ENCODE measurements around the gene HOXA5.

HOXA5 gene

GRCh38 chr7:27116031-27116961 is 27.2 kb downstream of the HOXA5 start:
- TF ChIP-seq REST (IDR thresholded peaks at IDR 0.05; ENCODE audit: insufficient replicate concordance, low read depth), result no peak
- TF ChIP-seq POLR2AphosphoS5 (IDR thresholded peaks at IDR 0.05; ENCODE audit: low read depth), result no peak
- TF ChIP-seq GABPA (IDR thresholded peaks at IDR 0.05; ENCODE audit: low read depth), result no peak
- TF ChIP-seq SPI1 (IDR thresholded peaks at IDR 0.05; ENCODE audit: borderline replicate concordance, low read depth), result no peak
- no peak for TF ChIP-seq CTCF (IDR thresholded peaks at IDR 0.05; ENCODE audit: insufficient read depth, low read length)
- Histone ChIP-seq H3K4me3 (replicated peaks; ENCODE audit: insufficient read depth, low read length) (no peak overlapping the region), H3K27ac (replicated peaks) (no peak overlapping the region), H3K27me3 (ENCODE audit: insufficient read depth, poor library complexity, severe bottlenecking) (peaks cover 3% of the 10 kb centered on the region)
- no peak for DNase-seq (ENCODE audit: low read depth in 1 of 2, low spot score in 1 of 2)

GRCh38 chr7:27115221-27116026 is 28.1 kb downstream of the HOXA5 start:
- no peak overlapping the region for H3K27ac ChIP-seq (replicated peaks)
- DNase-seq (ENCODE audit: low read depth in 1 of 2, low spot score in 1 of 2), result no peak
- H3K4me3 ChIP-seq (replicated peaks; ENCODE audit: insufficient read depth, low read length), result no peak overlapping the region
- no peak for TF ChIP-seq REST (IDR thresholded peaks at IDR 0.05; ENCODE audit: insufficient replicate concordance, low read depth)
- no peak for TF ChIP-seq SPI1 (IDR thresholded peaks at IDR 0.05; ENCODE audit: borderline replicate concordance, low read depth)
- TF ChIP-seq CTCF (IDR thresholded peaks at IDR 0.05; ENCODE audit: insufficient read depth, low read length), result no peak
- no peak for TF ChIP-seq POLR2AphosphoS5 (IDR thresholded peaks at IDR 0.05; ENCODE audit: low read depth)
- no peak for TF ChIP-seq GABPA (IDR thresholded peaks at IDR 0.05; ENCODE audit: low read depth)
- peaks cover 3% of the 10 kb centered on the region for H3K27me3 ChIP-seq (ENCODE audit: insufficient read depth, poor library complexity, severe bottlenecking)

GRCh38 chr7:27114881-27115220 is 28.6 kb downstream of the HOXA5 start:
- Histone ChIP-seq H3K27me3 (ENCODE audit: insufficient read depth, poor library complexity, severe bottlenecking) (peaks cover 3% of the 10 kb centered on the region), H3K27ac (replicated peaks) (no peak overlapping the region), H3K4me3 (replicated peaks; ENCODE audit: insufficient read depth, low read length) (no peak overlapping the region)

More at GRCh38 chr7:27114881-27115220, 28.6 kb downstream of the HOXA5 start:
- TF ChIP-seq CTCF (IDR thresholded peaks at IDR 0.05; ENCODE audit: insufficient read depth, low read length) (no peak), SPI1 (IDR thresholded peaks at IDR 0.05; ENCODE audit: borderline replicate concordance, low read depth) (no peak), POLR2AphosphoS5 (IDR thresholded peaks at IDR 0.05; ENCODE audit: low read depth) (no peak), GABPA (IDR thresholded peaks at IDR 0.05; ENCODE audit: low read depth) (no peak), REST (IDR thresholded peaks at IDR 0.05; ENCODE audit: insufficient replicate concordance, low read depth) (no peak)
- no peak for DNase-seq (ENCODE audit: low read depth in 1 of 2, low spot score in 1 of 2)

All from HL-60 (cell line).